HL-60 (cell line): ENCODE results near the gene MALSU1.

Source experiments
- DNase-seq, 2 experiments: peaks; one replicate each; pipeline ENCODE4 v3.0.0-alpha.2; 2010 to 2020; ENCODE audit warnings: low read depth in 1 of 2, low spot score in 1 of 2
- H3K27ac ChIP-seq: fragments of 250-450 bp; sonication (Bioruptor Pico); replicated peaks from 2 replicates; pipeline ENCODE4 v1.5.1; 2020; ENCODE audit warnings: mild to moderate bottlenecking, moderate library complexity
- H3K27me3 ChIP-seq: fragments of 250-450 bp; sonication (Bioruptor Pico); 2 replicates; pipeline ENCODE4 v1.5.1; 2021; ENCODE audit warnings: mild to moderate bottlenecking, moderate library complexity; ENCODE audit not compliant: insufficient read depth, poor library complexity, severe bottlenecking
- H3K4me3 ChIP-seq: replicated peaks from 2 replicates; pipeline ENCODE4 v1.5.1; 2011; ENCODE audit warnings: mild to moderate bottlenecking, control low read depth, low read length; ENCODE audit not compliant: insufficient read depth
- CTCF ChIP-seq: IDR thresholded peaks from one replicate; pipeline ENCODE4 v1.5.1; 2011; ENCODE audit warnings: low read length, control low read depth, inconsistent platforms; ENCODE audit not compliant: insufficient read depth
- GABPA ChIP-seq: IDR thresholded peaks from 2 replicates; pipeline ENCODE4 v1.6.1; 2012; ENCODE audit warnings: low read depth
- POLR2AphosphoS5 ChIP-seq: IDR thresholded peaks from 2 replicates; pipeline ENCODE4 v1.6.1; 2012; ENCODE audit warnings: low read depth
- REST ChIP-seq: IDR thresholded peaks from 2 replicates; pipeline ENCODE4 v1.6.1; 2012; ENCODE audit warnings: low read depth; ENCODE audit not compliant: insufficient replicate concordance
- SPI1 ChIP-seq: IDR thresholded peaks from 2 replicates; pipeline ENCODE4 v1.6.1; 2012; ENCODE audit warnings: low read depth, mild to moderate bottlenecking, borderline replicate concordance

MALSU1 gene

GRCh38 chr7:23267357-23267756, 31.8 kb upstream of the MALSU1 start:
- Histone ChIP-seq H3K27me3 (no peaks in the 10 kb centered on the region), H3K27ac (no peak overlapping the region), H3K4me3 (no peak overlapping the region)
- TF ChIP-seq REST: no peak
- TF ChIP-seq GABPA: no peak
- TF ChIP-seq POLR2AphosphoS5: no peak
- no peak for TF ChIP-seq SPI1
- no peak for TF ChIP-seq CTCF
- no peak for DNase-seq

- DNase-seq: no peak
- TF ChIP-seq REST (no peak), POLR2AphosphoS5 (no peak), CTCF (no peak), SPI1 (no peak), GABPA (no peak)
- no peak overlapping the region for H3K27ac ChIP-seq
- H3K4me3 ChIP-seq: no peak overlapping the region
- H3K27me3 ChIP-seq: no peaks in the 10 kb centered on the region
These were observed 31.0 kb upstream of the MALSU1 start for GRCh38 chr7:23268167-23268566.

- no peak for TF ChIP-seq SPI1
- TF ChIP-seq GABPA: no peak
- Histone ChIP-seq H3K27ac (no peak overlapping the region), H3K27me3 (no peaks in the 10 kb centered on the region), H3K4me3 (no peak overlapping the region)
- no peak for DNase-seq
These were observed 30.4 kb upstream of the MALSU1 start for GRCh38 chr7:23268746-23269145.

GRCh38 chr7:23272275-23272674, 26.9 kb upstream of the MALSU1 start:
- Histone ChIP-seq H3K27me3 (no peaks in the 10 kb centered on the region), H3K4me3 (no peak overlapping the region), H3K27ac (no peak overlapping the region)
- no peak for DNase-seq
- TF ChIP-seq SPI1 (no peak), REST (no peak), CTCF (no peak), GABPA (no peak), POLR2AphosphoS5 (no peak)
